H1 (cell line): ENCODE data around the gene CDS2. TPM values are rescaled to one million over a fixed set of nuclear protein-coding genes. Genes with fewer than 3 reads are reported as not detected.

Source experiments
- CTCF ChIA-PET: fragments of 300-600 bp; sonication (Branson Sonifier 250); formaldehyde crosslinking; loops from one replicate; lab custom pipeline; 2021; ENCODE audit not compliant: partially characterized antibody; lab: Charles Lee
- POLR2A ChIA-PET: fragments of 300-600 bp; sonication (Branson Sonifier 250); formaldehyde crosslinking; loops from one replicate; lab custom pipeline; 2021; ENCODE audit warnings: inconsistent platforms; ENCODE audit not compliant: partially characterized antibody; lab: Charles Lee
- DNase-seq, 2 experiments: peaks; one replicate each; pipeline versions ENCODE4 v3.0.0 to v3.0.0-alpha.2; 2010 to 2022; ENCODE audit warnings: low spot score in 2 of 2, low read depth in 1 of 2, mixed read lengths in 1 of 2
- FAIRE-seq: peaks from 2 replicates; lab custom pipeline; 2011; peaks lifted over from hg19 to GRCh38; lab: Jason Lieb, UNC
- H2AFZ ChIP-seq: 2 replicates; pipeline ENCODE4 v1.8.1; 2012; ENCODE audit warnings: low read length, inconsistent platforms
- H2AK5ac ChIP-seq: 2 replicates; pipeline ENCODE4 v1.6.1; 2013; ENCODE audit warnings: low read depth, low read length
- H2BK120ac ChIP-seq: replicated peaks from 2 replicates; pipeline ENCODE3; 2013; ENCODE audit warnings: low read depth, low read length, inconsistent platforms
- H2BK12ac ChIP-seq: 2 replicates; pipeline ENCODE4 v1.6.1; 2013; ENCODE audit warnings: low read depth, low read length
- H2BK15ac ChIP-seq: 2 replicates; pipeline ENCODE4 v1.6.1; 2013; ENCODE audit warnings: low read length
- H2BK20ac ChIP-seq: 2 replicates; pipeline ENCODE4 v1.6.1; 2013; ENCODE audit warnings: low read length
- H2BK5ac ChIP-seq: 2 replicates; pipeline ENCODE4 v1.6.1; 2013; ENCODE audit warnings: low read depth, low read length
- H3K14ac ChIP-seq: 2 replicates; pipeline ENCODE4 v1.6.1; 2013; ENCODE audit warnings: inconsistent platforms; ENCODE audit not compliant: insufficient read length
- H3K18ac ChIP-seq: 2 replicates; pipeline ENCODE4 v1.6.1; 2013; ENCODE audit warnings: low read length; ENCODE audit errors: extremely low read depth
- H3K23ac ChIP-seq: 2 replicates; pipeline ENCODE4 v1.6.1; 2013; ENCODE audit warnings: inconsistent platforms; ENCODE audit not compliant: insufficient read length
- H3K23me2 ChIP-seq: 2 replicates; pipeline ENCODE4 v1.6.1; 2013; ENCODE audit warnings: low read depth, low read length
- H3K27ac ChIP-seq: 2 replicates; pipeline ENCODE4 v1.6.1; 2011; ENCODE audit warnings: low read depth, low read length, inconsistent platforms
- H3K27me3 ChIP-seq, 4 experiments: replicated peaks in 1 of 4; 1 replicate in 1 of 4; 2 replicates in 3 of 4; pipeline versions ENCODE4 v1.6.1 to v1.8.1; 2011 to 2013; ENCODE audit warnings: low read length in 3 of 4, mild to moderate bottlenecking in 3 of 4, inconsistent platforms in 2 of 4, mixed read lengths in 2 of 4, moderate library complexity in 1 of 4; ENCODE audit not compliant: control insufficient read depth in 3 of 4, insufficient read depth in 3 of 4; ENCODE audit errors: extremely low read depth in 1 of 4
- H3K36me3 ChIP-seq, 4 experiments: 2 replicates each; pipeline versions ENCODE4 v1.6.1 to v1.8.1; 2011 to 2013; ENCODE audit warnings: mild to moderate bottlenecking in 4 of 4, low read length in 3 of 4, moderate library complexity in 2 of 4, control low read depth in 1 of 4, inconsistent platforms in 1 of 4; ENCODE audit not compliant: insufficient read depth in 4 of 4, control insufficient read depth in 2 of 4
- H3K4ac ChIP-seq: replicated peaks from 2 replicates; pipeline ENCODE3; 2013; ENCODE audit warnings: low read length, low read depth, mixed read lengths, inconsistent platforms; ENCODE audit not compliant: insufficient read length
- H3K4me1 ChIP-seq, 4 experiments: replicated peaks in 1 of 4; 1 replicate in 1 of 4; 2 replicates in 3 of 4; pipeline versions ENCODE4 v1.6.1 to v1.8.1; 2011 to 2013; ENCODE audit warnings: low read length in 3 of 4, inconsistent platforms in 2 of 4, mixed read lengths in 1 of 4; ENCODE audit not compliant: insufficient read depth in 4 of 4, control insufficient read depth in 3 of 4
- H3K4me2 ChIP-seq, 2 experiments: 2 replicates each; pipeline versions ENCODE4 v1.6.1 to v1.8.1; 2011 to 2013; ENCODE audit warnings: low read depth in 2 of 2, low read length in 2 of 2, control low read depth in 1 of 2, inconsistent platforms in 1 of 2, mild to moderate bottlenecking in 1 of 2; ENCODE audit not compliant: insufficient read depth in 1 of 2
- H3K4me3 ChIP-seq, 4 experiments: fragments of 200-600, 300-600 bp in 1 of 4; sonication (generic), shearing (Covaris generic), sonication (Bioruptor Twin) in 1 of 4; 2 replicates each; pipeline versions ENCODE4 v1.5.1 to v1.8.1; 2011 to 2016; ENCODE audit warnings: low read length in 4 of 4, low read depth in 3 of 4, control low read depth in 2 of 4, inconsistent platforms in 2 of 4, mild to moderate bottlenecking in 2 of 4, mixed read lengths in 1 of 4, moderate library complexity in 1 of 4; ENCODE audit not compliant: insufficient read depth in 2 of 4; ENCODE audit errors: extremely low read depth in 1 of 4
- H3K56ac ChIP-seq: replicated peaks from 2 replicates; pipeline ENCODE3; 2013; ENCODE audit warnings: low read depth, mild to moderate bottlenecking, mixed read lengths, low read length, inconsistent platforms; ENCODE audit not compliant: insufficient read length
- H3K79me1 ChIP-seq: 2 replicates; pipeline ENCODE4 v1.6.1; 2013; ENCODE audit warnings: low read depth, low read length, control low read depth
- H3K79me2 ChIP-seq, 2 experiments: 2 replicates each; pipeline versions ENCODE4 v1.6.1 to v1.8.1; 2012 to 2013; ENCODE audit warnings: low read length in 2 of 2, mild to moderate bottlenecking in 2 of 2, inconsistent platforms in 1 of 2; ENCODE audit not compliant: insufficient read depth in 2 of 2, control insufficient read depth in 1 of 2
- H3K9ac ChIP-seq, 4 experiments: replicated peaks in 1 of 4; 1 replicate in 1 of 4; 2 replicates in 3 of 4; pipeline versions ENCODE4 v1.6.1 to v1.8.1; 2011 to 2013; ENCODE audit warnings: low read depth in 3 of 4, low read length in 3 of 4, control low read depth in 2 of 4, mild to moderate bottlenecking in 2 of 4, moderate library complexity in 2 of 4, inconsistent platforms in 1 of 4; ENCODE audit errors: extremely low read depth in 1 of 4
- H3K9me3 ChIP-seq, 2 experiments: 2 replicates each; pipeline versions ENCODE4 v1.6.1 to v1.8.1; 2012 to 2013; ENCODE audit warnings: mild to moderate bottlenecking in 2 of 2, moderate library complexity in 2 of 2, control low read depth in 1 of 2, inconsistent platforms in 1 of 2, low read depth in 1 of 2, low read length in 1 of 2, mixed read lengths in 1 of 2; ENCODE audit not compliant: insufficient read depth in 2 of 2
- H4K20me1 ChIP-seq, 2 experiments: replicated peaks in 1 of 2; 2 replicates each; pipeline versions ENCODE3 to v1.8.1; 2011 to 2013; ENCODE audit warnings: inconsistent platforms in 2 of 2, low read length in 2 of 2, mild to moderate bottlenecking in 1 of 2; ENCODE audit not compliant: insufficient read depth in 2 of 2, control insufficient read depth in 1 of 2
- H4K5ac ChIP-seq: 2 replicates; pipeline ENCODE4 v1.6.1; 2013; ENCODE audit warnings: low read length, low read depth, mixed read lengths, inconsistent platforms; ENCODE audit not compliant: insufficient read length
- H4K8ac ChIP-seq: 2 replicates; pipeline ENCODE4 v1.8.0; 2013; ENCODE audit warnings: mild to moderate bottlenecking, moderate library complexity, low read length, inconsistent platforms; ENCODE audit not compliant: insufficient read depth; ENCODE audit errors: extremely low read depth
- H4K91ac ChIP-seq: replicated peaks from 2 replicates; pipeline ENCODE3; 2013; ENCODE audit warnings: low read length, mixed read lengths, inconsistent platforms; ENCODE audit not compliant: insufficient read length
- EZH2 ChIP-seq: fragments of 200-600 bp; sonication (generic); IDR thresholded peaks from 2 replicates; pipeline ENCODE4 v1.7.1; 2012; ENCODE audit warnings: low read depth, mild to moderate bottlenecking, moderate library complexity, low read length, inconsistent platforms; ENCODE audit not compliant: severe bottlenecking
- JUN ChIP-seq: IDR thresholded peaks from 2 replicates; pipeline ENCODE4 v1.6.1; 2011; ENCODE audit warnings: low read depth, mild to moderate bottlenecking, improper control_type of control experiment, low read length
- JUND ChIP-seq: IDR thresholded peaks from 2 replicates; pipeline ENCODE4 v1.6.1; 2011; ENCODE audit warnings: mild to moderate bottlenecking, improper control_type of control experiment, low read length
- KDM4A ChIP-seq: IDR thresholded peaks from one replicate; pipeline ENCODE4 v1.7.1; 2012; ENCODE audit warnings: low read depth, mild to moderate bottlenecking, moderate library complexity, low read length, inconsistent platforms; ENCODE audit not compliant: severe bottlenecking
- KDM5A ChIP-seq: fragments of 200-600 bp; IDR thresholded peaks from 2 replicates; pipeline ENCODE4 v1.7.1; 2012; ENCODE audit warnings: mild to moderate bottlenecking, low read length, inconsistent platforms, mixed read lengths
- RNF2 ChIP-seq: fragments of 200-900, 300-1000 bp; sonication (generic); IDR thresholded peaks from 2 replicates; pipeline ENCODE4 v1.7.1; 2016; ENCODE audit warnings: borderline replicate concordance, low read depth, mild to moderate bottlenecking, antibody characterized with exemption, low read length; ENCODE audit not compliant: poor library complexity, severe bottlenecking; ENCODE audit errors: missing control alignments
- SIN3A ChIP-seq, 2 experiments: IDR thresholded peaks in 1 of 2; conservative IDR thresholded peaks in 1 of 2; 2 replicates each; pipeline ENCODE4 v1.6.1; 2011 to 2012; ENCODE audit warnings: low read length in 2 of 2, improper control_type of control experiment in 1 of 2, low read depth in 1 of 2, mild to moderate bottlenecking in 1 of 2
- TAF1 ChIP-seq: IDR thresholded peaks from 2 replicates; pipeline ENCODE4 v1.6.1; 2011; ENCODE audit warnings: mild to moderate bottlenecking, low read depth, low read length
- TBP ChIP-seq: IDR thresholded peaks from 2 replicates; pipeline ENCODE4 v1.6.1; 2011; ENCODE audit warnings: low read depth, low read length, improper control_type of control experiment
- WGBS, 2 experiments: shearing (Covaris generic) in 1 of 2; methylation state at CpG; one replicate each; pipeline versions ENCODE4 v1.1.6 to v1.1.7; 2013 to 2015; ENCODE audit warnings: low lambda C conversion rate in 2 of 2, mixed read lengths in 2 of 2, inconsistent platforms in 1 of 2, low coverage in 1 of 2, missing lambda C conversion rate in 1 of 2; ENCODE audit not compliant: insufficient replicate concordance in 2 of 2, insufficient coverage in 1 of 2, insufficient read length in 1 of 2; ENCODE audit errors: extremely low coverage in 1 of 2, missing lambda C conversion rate in 1 of 2; 5-methylcytosine and 5-hydroxymethylcytosine counted together
- polyA plus RNA-seq, 7 experiments: library from polyadenylated mRNA; depleted of rRNA in 3 of 7; stranded (reverse) in 5 of 7; unstranded in 2 of 7; fragments of >200 nt in 5 of 7; fragments of 200-250 nt in 2 of 7; gene quantifications; 1 replicate in 5 of 7; 2 replicates in 1 of 7; 4 replicates in 1 of 7; pipeline versions ENCODE4 v1.2.1 to v1.2.3, GENCODE V29; 2011 to 2013; ENCODE audit warnings: missing spikeins in 2 of 7, mixed read lengths in 2 of 7
- total RNA-seq: library from RNA; stranded (reverse); fragmentation: NEBNext Ultra II Directional; extraction: Animal tissue kit (Norgen Biotek cat#: 25700); gene quantifications from 2 replicates; pipeline ENCODE4 v1.2.1, GENCODE V29; 2021
- TF ChIP-seq, protein P1 (sequence below): IDR thresholded peaks from 2 replicates; pipeline ENCODE4 v1.6.1; 2012; ENCODE audit warnings: inconsistent platforms

Gene CDS2
- total and polyA plus RNA-seq, 2 of the 8 experiments (the other 6 are each of a cell fraction or from before 2014, with no cell fraction given), result 54.0 to 56.2 TPM

DNA sequence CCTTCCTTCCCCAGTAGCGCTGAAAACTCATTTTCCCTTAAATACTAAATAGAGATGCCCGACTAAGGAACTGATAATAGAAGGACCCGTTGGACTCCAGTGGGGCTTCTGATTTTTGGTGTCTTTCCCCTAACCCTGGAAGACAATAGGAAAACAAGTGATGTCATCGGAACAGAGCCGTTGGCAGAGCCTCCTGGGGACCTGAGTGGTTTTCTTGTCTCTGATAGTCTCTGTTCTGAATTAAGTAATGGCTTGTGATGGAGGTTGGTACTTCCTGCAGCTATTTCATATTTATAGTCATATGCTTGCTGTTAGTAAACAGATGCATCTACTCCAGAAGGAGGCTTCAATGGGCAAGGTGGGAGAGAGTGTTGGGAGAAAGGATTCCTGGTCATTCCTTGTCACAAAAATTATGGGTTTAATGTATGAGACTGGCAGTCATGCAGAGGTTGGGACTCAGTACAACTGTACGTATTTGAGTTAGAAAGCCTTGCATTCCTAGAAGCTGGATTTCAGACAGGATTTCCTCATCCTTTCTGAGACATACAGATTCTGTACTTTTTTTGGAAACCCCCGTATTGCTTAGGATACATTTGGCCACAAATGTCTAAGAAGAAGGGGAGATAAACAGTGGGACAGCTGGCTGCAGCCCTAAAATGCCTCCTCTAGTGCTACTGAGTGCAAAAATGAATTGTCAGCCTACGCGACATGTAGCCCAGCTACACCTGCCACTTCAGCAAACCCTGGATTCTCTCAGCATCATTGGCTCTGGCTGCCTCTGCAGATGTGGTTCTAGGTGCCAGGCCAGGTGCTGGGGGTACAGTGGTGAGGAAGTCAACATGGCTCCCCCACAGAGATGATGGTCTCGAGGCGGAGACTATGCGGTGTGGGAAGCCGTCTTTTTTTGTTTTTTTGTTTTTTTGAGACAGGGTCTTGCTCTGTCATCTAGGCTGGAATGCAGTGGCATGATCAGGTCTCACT is 38.1 kb downstream of the CDS2 start:
- no peak overlapping the region for H3K4me2 ChIP-seq
- H4K8ac ChIP-seq, result no peak overlapping the region
- H2BK20ac ChIP-seq, result no peak overlapping the region
- no peaks in the 10 kb centered on the region for H3K27me3 ChIP-seq
- no peak overlapping the region for H3K14ac ChIP-seq
- no peak overlapping the region for H3K4ac ChIP-seq
- peaks cover 0 to 6% of the 10 kb centered on the region in 2 experiments for H4K20me1 ChIP-seq
- no peak overlapping the region for H4K91ac ChIP-seq
- WGBS, 2 experiments, result 94% methylated on average over 13 of the region's 13 CpGs; no CpG with 5 or more reads in 1 of the 2 experiments
- H3K9ac ChIP-seq, result no peak overlapping the region
- no peak overlapping the region for H2AK5ac ChIP-seq
- POLR2A ChIA-PET, result interaction anchor here (1.2 kb wide), 1 partner anchor 11 kb away, joined by 3 read pairs; no protein-coding TSS in a partner anchor
- H2BK15ac ChIP-seq, result no peak overlapping the region
- DNase-seq (no peak), FAIRE-seq (no peak)
- no peak overlapping the region for H3K23ac ChIP-seq
- H3K4me1 ChIP-seq, result peaks cover 3 to 16% (median 8%) of the 10 kb centered on the region in 4 experiments; a peak in 4 of 7 replicates
- H3K56ac ChIP-seq, result no peak overlapping the region
- CTCF ChIA-PET, result interaction anchor here (1.4 to 1.6 kb wide), 2 partner anchors 28 to 39 kb away, joined by 5 to 6 read pairs; partner anchors contain the start of gene CDS2
- no peak overlapping the region for H4K5ac ChIP-seq
- H3K79me1 ChIP-seq, result peaks cover 14% of the 10 kb centered on the region
- H2BK5ac ChIP-seq, result no peak overlapping the region
- no peaks in the 10 kb centered on the region for H3K23me2 ChIP-seq
- no peak overlapping the region for H3K18ac ChIP-seq
- H3K79me2 ChIP-seq, result peaks cover 0 to 67% of the 10 kb centered on the region in 2 experiments; a peak in 2 of 4 replicates
- no peak overlapping the region for H2AFZ ChIP-seq
- H2BK12ac ChIP-seq, result no peak overlapping the region
- H3K9me3 ChIP-seq, result no peaks in the 10 kb centered on the region
- H3K27ac ChIP-seq, result no peak overlapping the region
- no peak overlapping the region for H2BK120ac ChIP-seq
- H3K4me3 ChIP-seq, result no peak overlapping the region
- no peaks in the 10 kb centered on the region for H3K36me3 ChIP-seq
- TF ChIP-seq TAF1 (no peak), KDM5A (no peak), KDM4A (no peak), TBP (no peak), JUN (no peak), RNF2 (no peak), EZH2 (no peak), JUND (no peak), SIN3A (conservative IDR thresholded peaks at IDR 0.05 in 1 of 2, IDR thresholded peaks at IDR 0.05 in 1 of 2; ENCODE audit: low read depth in 1 of 2, low read length in 2 of 2) (no peak)
- TF ChIP-seq, protein P1, sequence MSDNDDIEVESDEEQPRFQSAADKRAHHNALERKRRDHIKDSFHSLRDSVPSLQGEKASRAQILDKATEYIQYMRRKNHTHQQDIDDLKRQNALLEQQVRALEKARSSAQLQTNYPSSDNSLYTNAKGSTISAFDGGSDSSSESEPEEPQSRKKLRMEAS, result no peak
